Measurements from ENCODE around the gene KSR1. TPM values are rescaled to one million over a fixed set of nuclear protein-coding genes. Genes with fewer than 3 reads are reported as not detected.

KSR1 gene
- total and polyA plus RNA-seq, 2 experiments from 2014 or later = 0.98 to 2.5 TPM

GRCh38 chr17:27494192-27495091, 38.2 kb downstream of the KSR1 start:
- peak overlapping the region; percentile 69 for H3K9ac ChIP-seq
- no peaks in the 10 kb centered on the region for H3K27me3 ChIP-seq (replicated peaks; ENCODE audit: insufficient read depth)
- H3K4me3 ChIP-seq = peak overlapping the region; percentile 61
- peak; percentile 83 for DNase-seq
- H3K4me1 ChIP-seq (ENCODE audit: insufficient read depth) = peaks cover 16% of the 10 kb centered on the region
- peak overlapping the region; percentile 74 for H2AFZ ChIP-seq
- TF ChIP-seq EZH2phosphoT487 (IDR thresholded peaks at IDR 0.05; ENCODE audit: insufficient read depth, low read depth) (no peak), EZH2 (IDR thresholded peaks at IDR 0.05; ENCODE audit: insufficient read depth, poor library complexity, severe bottlenecking) (no peak)
- H3K79me2 ChIP-seq (ENCODE audit: insufficient read depth) = no peaks in the 10 kb centered on the region
- in situ Hi-C loops (cut with MboI) = loop anchor here (10.0 kb wide), 1 partner anchor 150 kb away; no protein-coding TSS in a partner anchor
- H3K9me2 ChIP-seq (ENCODE audit: insufficient read depth) = no peaks in the 10 kb centered on the region
- no peaks in the 10 kb centered on the region for H4K20me1 ChIP-seq (ENCODE audit: insufficient read depth)
- peak overlapping the region; percentile 67 for H3K27ac ChIP-seq
- H3K9me3 ChIP-seq (ENCODE audit: low read depth) = no peaks in the 10 kb centered on the region
- WGBS, 2 experiments (ENCODE audit: low coverage in 1 of 2, low lambda C conversion rate in 2 of 2, missing lambda C conversion rate in 2 of 2) = 31% methylated on average over 19 of the region's 19 CpGs
- H3K36me3 ChIP-seq (ENCODE audit: low read depth) = no peaks in the 10 kb centered on the region
- no peaks in the 10 kb centered on the region for H3F3A ChIP-seq (ENCODE audit: insufficient read depth)
- peak overlapping the region; percentile 76 for H3K4me2 ChIP-seq (ENCODE audit: unreplicated experiment)

DNA sequence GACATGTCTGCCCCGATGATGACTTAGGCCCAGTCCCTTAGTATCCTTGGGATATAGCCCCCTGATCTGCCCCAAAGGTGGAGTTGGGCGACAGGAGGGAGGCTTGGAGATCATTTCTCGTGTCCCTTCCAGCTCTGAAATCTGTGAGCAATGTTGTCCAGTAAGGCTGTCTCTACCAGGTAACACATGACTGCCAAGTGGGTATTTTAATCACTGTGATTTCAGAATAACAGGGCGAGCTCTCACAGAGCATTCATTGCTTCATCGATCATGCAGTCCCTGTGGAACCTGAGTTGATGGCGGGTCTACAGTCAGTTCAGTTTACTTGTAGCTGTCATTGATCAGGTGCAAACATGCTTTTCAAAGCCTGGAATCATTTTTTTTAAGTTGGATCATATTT, 39.2 kb downstream of the KSR1 start:
- TF ChIP-seq EZH2 (IDR thresholded peaks at IDR 0.05; ENCODE audit: insufficient read depth, poor library complexity, severe bottlenecking) (no peak), EZH2phosphoT487 (IDR thresholded peaks at IDR 0.05; ENCODE audit: insufficient read depth, low read depth) (no peak)
- Histone ChIP-seq H2AFZ (no peak overlapping the region), H3K4me2 (ENCODE audit: unreplicated experiment) (no peak overlapping the region), H3F3A (ENCODE audit: insufficient read depth) (no peaks in the 10 kb centered on the region), H4K20me1 (ENCODE audit: insufficient read depth) (no peaks in the 10 kb centered on the region), H3K27me3 (replicated peaks; ENCODE audit: insufficient read depth) (no peaks in the 10 kb centered on the region), H3K27ac (no peak overlapping the region), H3K79me2 (ENCODE audit: insufficient read depth) (no peaks in the 10 kb centered on the region), H3K4me3 (no peak overlapping the region), H3K9me3 (ENCODE audit: low read depth) (no peaks in the 10 kb centered on the region), H3K9me2 (ENCODE audit: insufficient read depth) (no peaks in the 10 kb centered on the region), H3K36me3 (ENCODE audit: low read depth) (no peaks in the 10 kb centered on the region), H3K4me1 (ENCODE audit: insufficient read depth) (peaks cover 13% of the 10 kb centered on the region), H3K9ac (no peak overlapping the region)
- no peak for DNase-seq
- in situ Hi-C loops (cut with MboI) = loop anchor here (10.0 kb wide), 1 partner anchor 151 kb away; no protein-coding TSS in a partner anchor
- WGBS, 2 experiments (ENCODE audit: low coverage in 1 of 2, low lambda C conversion rate in 2 of 2, missing lambda C conversion rate in 2 of 2) = 87 to 93% methylated on average over 6 of the region's 6 CpGs

GRCh38 chr17:27496005-27496404, 39.8 kb downstream of the KSR1 start:
- Histone ChIP-seq H3K9me3 (ENCODE audit: low read depth) (no peaks in the 10 kb centered on the region), H3K9me2 (ENCODE audit: insufficient read depth) (no peaks in the 10 kb centered on the region), H3K36me3 (ENCODE audit: low read depth) (no peaks in the 10 kb centered on the region), H4K20me1 (ENCODE audit: insufficient read depth) (no peaks in the 10 kb centered on the region), H3K27ac (no peak overlapping the region), H3K4me2 (ENCODE audit: unreplicated experiment) (no peak overlapping the region), H3K9ac (no peak overlapping the region), H3K4me1 (ENCODE audit: insufficient read depth) (peaks cover 13% of the 10 kb centered on the region), H3F3A (ENCODE audit: insufficient read depth) (no peaks in the 10 kb centered on the region), H2AFZ (no peak overlapping the region), H3K27me3 (replicated peaks; ENCODE audit: insufficient read depth) (no peaks in the 10 kb centered on the region), H3K79me2 (ENCODE audit: insufficient read depth) (no peaks in the 10 kb centered on the region), H3K4me3 (no peak overlapping the region)
- in situ Hi-C loops (cut with MboI) = loop anchor here (10.0 kb wide), 1 partner anchor 151 kb away; no protein-coding TSS in a partner anchor
- WGBS, 2 experiments (ENCODE audit: low coverage in 1 of 2, low lambda C conversion rate in 2 of 2, missing lambda C conversion rate in 2 of 2) = 52 to 55% methylated on average over 5 of the region's 5 CpGs
- TF ChIP-seq EZH2 (IDR thresholded peaks at IDR 0.05; ENCODE audit: insufficient read depth, poor library complexity, severe bottlenecking) (no peak), EZH2phosphoT487 (IDR thresholded peaks at IDR 0.05; ENCODE audit: insufficient read depth, low read depth) (no peak)
- no peak for DNase-seq

DNA sequence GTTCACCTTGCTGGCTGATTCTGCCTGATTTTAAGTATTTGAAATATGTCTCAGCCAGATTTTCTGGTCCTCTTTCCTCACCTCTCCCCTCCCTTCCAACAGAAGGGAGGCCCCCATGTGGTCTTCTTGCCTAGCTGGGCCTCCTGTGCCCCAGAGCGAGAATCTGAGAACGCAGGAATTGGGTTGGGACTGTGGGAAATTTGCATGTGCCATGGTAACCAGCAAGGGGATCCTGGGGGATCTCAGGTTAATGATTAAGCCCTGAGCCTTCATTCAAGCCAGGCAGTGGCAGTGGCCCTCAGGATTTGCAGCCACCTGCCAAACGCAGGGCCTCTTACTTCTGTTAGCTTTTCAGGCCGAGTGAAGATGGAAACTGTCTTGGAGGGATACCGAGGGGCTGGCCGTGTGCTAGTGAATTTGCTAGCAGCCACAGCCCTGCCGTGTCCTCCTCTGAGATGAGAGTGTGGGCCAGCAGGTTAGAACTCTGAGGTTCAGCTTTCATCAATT, 40.2 kb downstream of the KSR1 start:
- no peaks in the 10 kb centered on the region for H3K9me2 ChIP-seq (ENCODE audit: insufficient read depth)
- no peak for DNase-seq
- no peaks in the 10 kb centered on the region for H3K36me3 ChIP-seq (ENCODE audit: low read depth)
- H3F3A ChIP-seq (ENCODE audit: insufficient read depth) = no peaks in the 10 kb centered on the region
- H3K4me3 ChIP-seq = no peak overlapping the region
- peaks cover 13% of the 10 kb centered on the region for H3K4me1 ChIP-seq (ENCODE audit: insufficient read depth)
- H3K27me3 ChIP-seq (replicated peaks; ENCODE audit: insufficient read depth) = no peaks in the 10 kb centered on the region
- H3K9me3 ChIP-seq (ENCODE audit: low read depth) = no peaks in the 10 kb centered on the region
- in situ Hi-C loops (cut with MboI) = loop anchor here (10.0 kb wide), 1 partner anchor 152 kb away; no protein-coding TSS in a partner anchor
- H3K27ac ChIP-seq = no peak overlapping the region
- TF ChIP-seq EZH2 (IDR thresholded peaks at IDR 0.05; ENCODE audit: insufficient read depth, poor library complexity, severe bottlenecking) (no peak), EZH2phosphoT487 (IDR thresholded peaks at IDR 0.05; ENCODE audit: insufficient read depth, low read depth) (no peak)
- H3K9ac ChIP-seq = no peak overlapping the region
- no peak overlapping the region for H3K4me2 ChIP-seq (ENCODE audit: unreplicated experiment)
- H4K20me1 ChIP-seq (ENCODE audit: insufficient read depth) = no peaks in the 10 kb centered on the region
- H3K79me2 ChIP-seq (ENCODE audit: insufficient read depth) = no peaks in the 10 kb centered on the region
- 81 to 89% methylated on average over 7 of the region's 7 CpGs for WGBS, 2 experiments (ENCODE audit: low coverage in 1 of 2, low lambda C conversion rate in 2 of 2, missing lambda C conversion rate in 2 of 2)
- no peak overlapping the region for H2AFZ ChIP-seq

Data from GM23248 (cell line).